IMR-90 (cell line): Measurements from ENCODE around the gene NWD2. TPM values are rescaled to one million over a fixed set of nuclear protein-coding genes. Genes with fewer than 3 reads are reported as not detected.

Source experiments
- ATAC-seq: fragments of 200-7000 bp; cut with Tn5 transposase; 2 replicates; pipeline ENCODE4 v1.9.1; 2020; ENCODE audit warnings: low read depth, mild to moderate bottlenecking, moderate library complexity
- BruUV-seq: library from RNA; stranded (reverse); fragments of 400-500 nt; replicated peaks from 2 replicates; lab custom pipeline; 2021; lab: Mats Ljungman, UMichigan
- CTCF ChIA-PET: fragments of 300-600 bp; formaldehyde crosslinking; extraction: SDS; loops from one replicate; lab custom pipeline; 2021; ENCODE audit warnings: antibody characterized with exemption; lab: Yijun Ruan, JAX
- POLR2A ChIA-PET: fragments of 300-600 bp; sonication (Branson Sonifier 250); formaldehyde crosslinking; loops from one replicate; lab custom pipeline; 2022; ENCODE audit warnings: antibody characterized with exemption; ENCODE audit not compliant: unreplicated experiment; lab: Charles Lee
- DNase-seq: peaks from one replicate; pipeline ENCODE4 v3.0.0; 2013
- H2AFZ ChIP-seq: replicated peaks from 2 replicates; pipeline ENCODE3; 2013; ENCODE audit warnings: low read length, mild to moderate bottlenecking; ENCODE audit not compliant: poor library complexity
- H2AK5ac ChIP-seq: 2 replicates; pipeline ENCODE4 v1.6.1; 2013; ENCODE audit warnings: low read depth, low read length, inconsistent platforms
- H2AK9ac ChIP-seq: replicated peaks from 2 replicates; pipeline ENCODE3; 2013; ENCODE audit warnings: mild to moderate bottlenecking, low read depth, low read length, moderate library complexity; ENCODE audit not compliant: poor library complexity
- H2BK120ac ChIP-seq: 2 replicates; pipeline ENCODE4 v1.6.1; 2013; ENCODE audit warnings: low read depth, low read length, inconsistent platforms
- H2BK15ac ChIP-seq: 3 replicates; pipeline ENCODE4 v1.6.1; 2013; ENCODE audit warnings: low read depth, low read length, inconsistent platforms
- H2BK20ac ChIP-seq: 2 replicates; pipeline ENCODE4 v1.6.1; 2013; ENCODE audit warnings: low read depth, mild to moderate bottlenecking, inconsistent platforms, low read length, moderate library complexity
- H2BK5ac ChIP-seq: 2 replicates; pipeline ENCODE4 v1.6.1; 2013; ENCODE audit warnings: mild to moderate bottlenecking, low read depth, low read length, inconsistent platforms; ENCODE audit not compliant: poor library complexity, severe bottlenecking
- H3K14ac ChIP-seq: replicated peaks from 2 replicates; pipeline ENCODE4 v1.6.1; 2013; ENCODE audit warnings: low read depth, low read length, inconsistent platforms
- H3K18ac ChIP-seq: 2 replicates; pipeline ENCODE4 v1.6.1; 2013; ENCODE audit warnings: low read depth, low read length, control low read depth
- H3K23ac ChIP-seq: 2 replicates; pipeline ENCODE4 v1.6.1; 2013; ENCODE audit warnings: low read depth, low read length, inconsistent platforms
- H3K27ac ChIP-seq: 2 replicates; pipeline ENCODE4 v1.5.1; 2013; ENCODE audit warnings: mild to moderate bottlenecking, control low read depth, low read length; ENCODE audit not compliant: insufficient read depth
- H3K27me3 ChIP-seq: 2 replicates; pipeline ENCODE4 v1.6.1; 2013; ENCODE audit warnings: low read length; ENCODE audit not compliant: control insufficient read depth, insufficient read depth
- H3K36me3 ChIP-seq: 2 replicates; pipeline ENCODE4 v1.6.1; 2013; ENCODE audit warnings: low read length, mixed read lengths; ENCODE audit not compliant: control insufficient read depth, insufficient read depth
- H3K4ac ChIP-seq: 2 replicates; pipeline ENCODE4 v1.6.1; 2013; ENCODE audit warnings: low read depth, low read length, inconsistent platforms
- H3K4me1 ChIP-seq: 2 replicates; pipeline ENCODE4 v1.6.1; 2013; ENCODE audit warnings: low read length, mixed read lengths; ENCODE audit not compliant: control insufficient read depth, insufficient read depth
- H3K4me2 ChIP-seq: 2 replicates; pipeline ENCODE4 v1.6.1; 2013; ENCODE audit warnings: low read depth, mild to moderate bottlenecking, control low read depth, low read length, moderate library complexity
- H3K4me3 ChIP-seq: 2 replicates; pipeline ENCODE4 v1.5.1; 2013; ENCODE audit warnings: low read depth, mild to moderate bottlenecking, control low read depth, low read length, moderate library complexity; ENCODE audit not compliant: insufficient read depth
- H3K56ac ChIP-seq: 2 replicates; pipeline ENCODE4 v1.6.1; 2013; ENCODE audit warnings: low read length, inconsistent platforms; ENCODE audit not compliant: insufficient read depth; ENCODE audit errors: extremely low read depth
- H3K79me1 ChIP-seq, 2 experiments: 2 replicates each; pipeline ENCODE4 v1.6.1; 2013; ENCODE audit warnings: low read length in 2 of 2, inconsistent platforms in 1 of 2, low read depth in 1 of 2
- H3K9ac ChIP-seq: 2 replicates; pipeline ENCODE4 v1.6.1; 2013; ENCODE audit warnings: low read depth, low read length, control low read depth
- H3K9me1 ChIP-seq: 2 replicates; pipeline ENCODE4 v1.6.1; 2013; ENCODE audit warnings: low read length, inconsistent platforms; ENCODE audit not compliant: insufficient read depth
- H3K9me3 ChIP-seq: 2 replicates; pipeline ENCODE4 v1.6.1; 2013; ENCODE audit warnings: low read length; ENCODE audit not compliant: control insufficient read depth, insufficient read depth
- H4K20me1 ChIP-seq: 2 replicates; pipeline ENCODE4 v1.6.1; 2013; ENCODE audit warnings: low read length, inconsistent platforms; ENCODE audit not compliant: insufficient read depth
- H4K5ac ChIP-seq: 2 replicates; pipeline ENCODE4 v1.6.1; 2013; ENCODE audit warnings: mild to moderate bottlenecking, low read depth, low read length, control low read depth
- H4K8ac ChIP-seq, 2 experiments: 2 replicates each; pipeline ENCODE4 v1.6.1; 2013; ENCODE audit warnings: low read depth in 2 of 2, low read length in 2 of 2, control low read depth in 1 of 2, inconsistent platforms in 1 of 2
- H4K91ac ChIP-seq: 2 replicates; pipeline ENCODE4 v1.6.1; 2013; ENCODE audit warnings: low read depth, low read length, inconsistent platforms; ENCODE audit not compliant: insufficient read depth
- BHLHE40 ChIP-seq: fragments of 150-350 bp; IDR thresholded peaks from 2 replicates; pipeline ENCODE4 v1.6.1; 2016; ENCODE audit warnings: mild to moderate bottlenecking, low read depth, low read length
- CEBPB ChIP-seq: IDR thresholded peaks from 2 replicates; pipeline ENCODE4 v1.6.1; 2012; ENCODE audit warnings: low read depth, low read length, improper control_type of control experiment
- CHD1 ChIP-seq: IDR thresholded peaks from 2 replicates; pipeline ENCODE4 v1.6.1; 2012; ENCODE audit warnings: low read depth, low read length, improper control_type of control experiment
- MAFK ChIP-seq: IDR thresholded peaks from 2 replicates; pipeline ENCODE4 v1.6.1; 2012; ENCODE audit warnings: low read depth, low read length, improper control_type of control experiment
- NFE2L2 ChIP-seq: fragments of 150-350 bp; IDR thresholded peaks from 2 replicates; pipeline ENCODE4 v1.6.1; 2016; ENCODE audit warnings: low read depth, mild to moderate bottlenecking, low read length
- POLR2A ChIP-seq: IDR thresholded peaks from 2 replicates; pipeline ENCODE4 v1.6.1; 2012; ENCODE audit warnings: mild to moderate bottlenecking, low read depth, low read length
- RFX5 ChIP-seq: IDR thresholded peaks from 2 replicates; pipeline ENCODE4 v1.8.0; 2012; ENCODE audit warnings: low read depth, mild to moderate bottlenecking, low read length, moderate library complexity
- dilution Hi-C: fragments of 300-500 bp; cut with HindIII; formaldehyde crosslinking; loops from one replicate; pipeline ENCODE4 v1.14.3; 2018; ENCODE audit warnings: low sequenced_read_pairs; ENCODE audit not compliant: unreplicated experiment
- in situ Hi-C: fragments of 300-500 bp; cut with MboI; formaldehyde crosslinking; loops from 3 replicates; pipeline ENCODE4 v1.14.3; 2019; ENCODE audit warnings: low sequenced_read_pairs, inconsistent platforms, mixed read lengths
- intact Hi-C: fragments of 100-400 bp; cut with micrococcal nuclease; formaldehyde crosslinking; loops from 2 replicates; pipeline ENCODE4 v1.10.0; 2022
- polyA plus RNA-seq, 3 experiments: library from polyadenylated mRNA; depleted of rRNA; stranded (reverse); fragments of >200 nt; gene quantifications; 2 replicates each; pipeline ENCODE4 v1.2.3, GENCODE V29; 2012; ENCODE audit warnings: low replicate concordance in 1 of 3
- total RNA-seq: library from RNA; depleted of rRNA; stranded (reverse); fragments of >200 nt; gene quantifications from 2 replicates; pipeline ENCODE4 v1.2.3, GENCODE V29; 2012
- TF ChIP-seq, protein P1 (sequence below): fragments of 150-350 bp; IDR thresholded peaks from 2 replicates; pipeline ENCODE4 v1.6.1; 2017; ENCODE audit warnings: mild to moderate bottlenecking, antibody characterized with exemption, low read length, low read depth
- TF ChIP-seq, protein P2 (sequence below): fragments of 150-350 bp; IDR thresholded peaks from 2 replicates; pipeline ENCODE4 v1.6.1; 2016; ENCODE audit warnings: low read depth, mild to moderate bottlenecking, low read length, moderate library complexity, borderline replicate concordance

The NWD2 gene
- total and polyA plus RNA-seq, 2 of the 4 experiments (the other 2 are of a cell fraction): not detected

DNA sequence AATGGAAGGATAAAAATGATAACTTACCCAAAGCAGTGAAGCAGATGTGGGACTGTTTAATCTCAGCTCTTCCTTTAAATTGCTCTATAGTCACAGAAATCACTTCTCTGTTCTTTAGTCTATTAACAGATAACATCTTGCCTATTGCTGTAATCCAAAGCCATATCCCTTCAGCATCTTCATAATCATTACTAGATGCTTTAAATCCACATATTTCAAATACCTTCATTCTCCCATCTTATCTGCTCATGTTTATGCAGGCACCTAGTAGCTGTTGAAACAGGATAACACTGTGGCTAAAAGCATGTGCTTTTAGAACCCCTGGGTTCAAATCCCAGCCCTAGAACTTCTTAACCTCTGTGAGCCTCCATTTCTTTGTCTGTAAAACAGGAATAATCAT lies 231.7 kb downstream of the NWD2 start:
- no peak overlapping the region for H2AK5ac ChIP-seq
- H4K91ac ChIP-seq: no peak overlapping the region
- no peak for TF ChIP-seq NFE2L2
- TF ChIP-seq CHD1: no peak
- TF ChIP-seq, protein P1, sequence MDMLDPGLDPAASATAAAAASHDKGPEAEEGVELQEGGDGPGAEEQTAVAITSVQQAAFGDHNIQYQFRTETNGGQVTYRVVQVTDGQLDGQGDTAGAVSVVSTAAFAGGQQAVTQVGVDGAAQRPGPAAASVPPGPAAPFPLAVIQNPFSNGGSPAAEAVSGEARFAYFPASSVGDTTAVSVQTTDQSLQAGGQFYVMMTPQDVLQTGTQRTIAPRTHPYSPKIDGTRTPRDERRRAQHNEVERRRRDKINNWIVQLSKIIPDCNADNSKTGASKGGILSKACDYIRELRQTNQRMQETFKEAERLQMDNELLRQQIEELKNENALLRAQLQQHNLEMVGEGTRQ: no peak
- TF ChIP-seq, protein P2, sequence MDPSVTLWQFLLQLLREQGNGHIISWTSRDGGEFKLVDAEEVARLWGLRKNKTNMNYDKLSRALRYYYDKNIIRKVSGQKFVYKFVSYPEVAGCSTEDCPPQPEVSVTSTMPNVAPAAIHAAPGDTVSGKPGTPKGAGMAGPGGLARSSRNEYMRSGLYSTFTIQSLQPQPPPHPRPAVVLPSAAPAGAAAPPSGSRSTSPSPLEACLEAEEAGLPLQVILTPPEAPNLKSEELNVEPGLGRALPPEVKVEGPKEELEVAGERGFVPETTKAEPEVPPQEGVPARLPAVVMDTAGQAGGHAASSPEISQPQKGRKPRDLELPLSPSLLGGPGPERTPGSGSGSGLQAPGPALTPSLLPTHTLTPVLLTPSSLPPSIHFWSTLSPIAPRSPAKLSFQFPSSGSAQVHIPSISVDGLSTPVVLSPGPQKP: no peak
- no peak for TF ChIP-seq POLR2A
- TF ChIP-seq MAFK: no peak
- TF ChIP-seq RFX5: no peak
- TF ChIP-seq CEBPB: no peak
- TF ChIP-seq BHLHE40: no peak
- H3K9ac ChIP-seq: no peak overlapping the region
- H3K23ac ChIP-seq: no peak overlapping the region
- H2BK5ac ChIP-seq: no peak overlapping the region
- ATAC-seq (no peak), DNase-seq (no peak)
- POLR2A ChIA-PET: no interaction called here
- no peak overlapping the region for H2AFZ ChIP-seq
- in situ Hi-C loops: no loop called here
- no peak overlapping the region for H3K14ac ChIP-seq
- no peak overlapping the region for H3K18ac ChIP-seq
- H3K4me2 ChIP-seq: no peak overlapping the region
- H2AK9ac ChIP-seq: no peak overlapping the region
- no peaks in the 10 kb centered on the region for H3K36me3 ChIP-seq
- H4K8ac ChIP-seq: no peak overlapping the region
- H3K27me3 ChIP-seq: no peaks in the 10 kb centered on the region
- H4K20me1 ChIP-seq: no peaks in the 10 kb centered on the region
- no peak overlapping the region for H2BK20ac ChIP-seq
- H3K79me1 ChIP-seq: no peaks in the 10 kb centered on the region
- no peaks in the 10 kb centered on the region for H3K9me3 ChIP-seq
- dilution Hi-C loops: no loop called here
- H3K56ac ChIP-seq: no peak overlapping the region
- H3K4me3 ChIP-seq: no peak overlapping the region
- CTCF ChIA-PET: no interaction called here
- H4K5ac ChIP-seq: no peak overlapping the region
- no TSS peak for BruUV-seq
- H3K4me1 ChIP-seq: no peaks in the 10 kb centered on the region
- no peak overlapping the region for H2BK120ac ChIP-seq
- H3K27ac ChIP-seq: no peak overlapping the region
- H3K9me1 ChIP-seq: no peaks in the 10 kb centered on the region
- H2BK15ac ChIP-seq: no peak overlapping the region
- intact Hi-C loops: no loop called here
- no peak overlapping the region for H3K4ac ChIP-seq
